ENCODE measurements around the gene SUN2. TPM values are rescaled to one million over a fixed set of nuclear protein-coding genes. Genes with fewer than 3 reads are reported as not detected.

Gene SUN2
- total and polyA plus RNA-seq, 2 experiments from 2014 or later, result 28.0 to 105 TPM

DNA sequence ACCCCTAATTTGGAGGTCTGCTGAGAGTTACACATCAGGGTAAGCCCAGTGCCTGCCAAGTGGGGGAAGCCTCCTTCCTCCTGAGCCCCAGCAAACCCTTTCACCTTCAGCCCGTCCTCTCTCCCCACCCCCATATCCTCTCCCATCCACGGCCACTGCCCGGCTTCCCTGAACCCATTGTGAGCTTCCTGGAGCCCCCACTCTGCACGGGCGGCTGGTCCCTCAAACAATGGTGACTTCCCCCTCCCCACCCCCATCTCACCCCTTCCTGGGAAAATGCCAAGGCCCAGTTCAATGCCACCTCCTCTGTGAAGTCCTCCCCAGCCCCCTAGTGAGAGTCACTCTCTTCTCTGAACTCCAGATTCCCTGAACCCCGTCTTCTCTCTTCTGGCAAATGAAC, 20.3 kb upstream of the SUN2 start:
- no peak overlapping the region for H3K27ac ChIP-seq
- TF ChIP-seq CTCF (IDR thresholded peaks at IDR 0.05; ENCODE audit: low read depth, low read length), result no peak
- no peaks in the 10 kb centered on the region for H3K36me3 ChIP-seq
- no peaks in the 10 kb centered on the region for H3K27me3 ChIP-seq
- no peaks in the 10 kb centered on the region for H3K9me3 ChIP-seq (ENCODE audit: low read depth)
- peaks cover 3% of the 10 kb centered on the region for H3K4me1 ChIP-seq (ENCODE audit: low read depth)
- no peak for DNase-seq (ENCODE audit: low read depth in 1 of 2, low spot score in 1 of 2)
- no peak overlapping the region for H3K4me3 ChIP-seq

DNA sequence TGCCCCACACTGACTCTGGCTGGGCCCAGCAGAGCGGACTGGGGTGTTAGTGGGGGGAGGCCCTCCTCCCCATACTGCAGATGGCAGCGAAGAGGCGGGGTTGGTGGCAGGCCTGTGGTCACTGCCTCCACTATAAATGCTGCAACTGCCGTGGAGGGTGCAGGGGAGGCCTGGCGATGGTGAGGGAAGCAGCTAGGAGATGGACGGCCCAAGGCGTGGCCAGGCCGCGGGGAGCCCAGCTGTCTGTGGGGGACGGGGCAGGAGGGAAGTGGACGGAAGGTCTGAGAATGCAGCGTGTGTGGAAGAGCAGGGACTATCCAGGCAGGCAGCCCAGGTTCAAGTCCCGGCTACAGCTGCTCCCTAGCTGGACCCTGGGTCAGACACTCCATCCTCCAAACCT, 19.9 kb upstream of the SUN2 start:
- no peak overlapping the region for H3K4me3 ChIP-seq
- no peaks in the 10 kb centered on the region for H3K36me3 ChIP-seq
- no peaks in the 10 kb centered on the region for H3K4me1 ChIP-seq (ENCODE audit: low read depth)
- TF ChIP-seq CTCF (IDR thresholded peaks at IDR 0.05; ENCODE audit: low read depth, low read length), result no peak
- H3K27ac ChIP-seq, result no peak overlapping the region
- H3K27me3 ChIP-seq, result no peaks in the 10 kb centered on the region
- DNase-seq (ENCODE audit: low read depth in 1 of 2, low spot score in 1 of 2), result no peak
- H3K9me3 ChIP-seq (ENCODE audit: low read depth), result no peaks in the 10 kb centered on the region

DNA sequence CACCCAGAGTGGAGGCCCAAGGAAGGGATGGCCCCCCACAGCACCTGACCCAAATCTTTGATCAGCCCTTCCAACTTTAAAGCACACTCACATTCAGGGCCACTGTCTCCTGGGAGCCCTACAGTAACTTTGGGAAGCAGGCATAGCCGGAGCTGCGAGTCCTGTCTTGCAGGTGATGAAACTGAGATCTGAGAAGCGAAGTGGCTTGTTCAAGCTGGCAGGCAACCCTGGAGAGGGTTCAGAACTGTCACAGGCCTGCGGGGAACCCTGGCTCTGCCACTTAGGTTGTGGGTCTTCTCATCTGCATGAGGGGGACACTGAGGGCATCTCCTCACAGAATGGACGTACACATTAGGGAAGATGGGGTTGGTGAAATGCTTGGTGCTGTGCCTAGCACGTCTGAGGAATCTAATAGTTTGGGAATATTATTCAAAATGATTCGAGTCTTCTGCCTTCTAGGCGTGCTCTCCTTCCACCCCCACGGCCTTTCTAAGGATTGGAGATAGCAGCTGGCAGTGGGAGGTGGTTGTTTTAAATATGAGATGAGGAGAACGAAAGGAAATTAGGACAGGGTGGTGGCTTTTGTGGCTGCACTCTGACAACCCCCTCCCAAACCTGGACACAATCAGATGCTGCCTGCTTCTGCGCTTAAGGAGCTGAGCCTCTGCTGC, 18.8 kb upstream of the SUN2 start:
- no peak for TF ChIP-seq CTCF (IDR thresholded peaks at IDR 0.05; ENCODE audit: low read depth, low read length)
- H3K36me3 ChIP-seq, result no peaks in the 10 kb centered on the region

DNA sequence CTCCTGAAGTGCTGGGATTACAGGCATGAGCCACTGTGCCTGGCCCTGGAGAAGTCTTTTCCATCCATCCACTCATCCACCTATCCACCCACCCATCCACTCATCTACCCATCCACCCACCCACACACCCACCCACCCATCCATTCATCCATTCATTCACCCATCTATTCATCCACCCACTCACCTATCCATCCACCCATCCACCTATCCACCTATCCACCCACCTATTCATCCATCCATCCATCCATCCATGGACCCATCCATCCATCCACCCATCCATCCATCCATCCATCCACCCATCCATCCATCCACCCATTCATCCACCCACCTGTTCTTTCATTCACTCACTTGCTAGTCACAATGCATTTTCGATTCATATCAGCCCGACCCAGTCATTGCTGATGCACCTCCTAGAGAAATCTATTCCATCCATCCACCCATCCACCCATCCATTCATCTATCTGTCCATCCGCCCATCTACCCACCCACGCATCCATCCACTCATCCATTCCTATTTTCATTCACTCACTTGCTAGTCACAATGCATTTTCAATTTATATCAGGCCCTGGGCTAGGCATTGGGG, 17.7 kb upstream of the SUN2 start:
- no peak for DNase-seq (ENCODE audit: low read depth in 1 of 2, low spot score in 1 of 2)
- Histone ChIP-seq H3K27ac (no peak overlapping the region), H3K9me3 (ENCODE audit: low read depth) (no peaks in the 10 kb centered on the region), H3K4me1 (ENCODE audit: low read depth) (no peaks in the 10 kb centered on the region), H3K27me3 (no peaks in the 10 kb centered on the region), H3K4me3 (no peak overlapping the region), H3K36me3 (no peaks in the 10 kb centered on the region)
- no peak for TF ChIP-seq CTCF (IDR thresholded peaks at IDR 0.05; ENCODE audit: low read depth, low read length)

More for the DNA sequence above, 18.8 kb upstream of the SUN2 start:
- no peaks in the 10 kb centered on the region for H3K9me3 ChIP-seq (ENCODE audit: low read depth)
- H3K4me3 ChIP-seq, result no peak overlapping the region
- H3K27me3 ChIP-seq, result no peaks in the 10 kb centered on the region
- no peak overlapping the region for H3K27ac ChIP-seq
- no peak for DNase-seq (ENCODE audit: low read depth in 1 of 2, low spot score in 1 of 2)
- H3K4me1 ChIP-seq (ENCODE audit: low read depth), result no peaks in the 10 kb centered on the region

GRCh38 chr22:38772623-38772873, 16.8 kb upstream of the SUN2 start:
- TF ChIP-seq CTCF (IDR thresholded peaks at IDR 0.05; ENCODE audit: low read depth, low read length), result no peak
- no peaks in the 10 kb centered on the region for H3K9me3 ChIP-seq (ENCODE audit: low read depth)
- H3K27ac ChIP-seq, result no peak overlapping the region
- no peak overlapping the region for H3K4me3 ChIP-seq
- H3K4me1 ChIP-seq (ENCODE audit: low read depth), result no peaks in the 10 kb centered on the region
- DNase-seq (ENCODE audit: low read depth in 1 of 2, low spot score in 1 of 2), result no peak
- no peaks in the 10 kb centered on the region for H3K36me3 ChIP-seq
- no peaks in the 10 kb centered on the region for H3K27me3 ChIP-seq

All from cardiac muscle cell (in vitro differentiated cells and primary cell).